Measurements from ENCODE around the gene COMMD9.

Gene COMMD9

GRCh38 chr11:36296884-36297543, 7.8 kb upstream of the COMMD9 start:
- no peak for DNase-seq (ENCODE audit: low read depth in 2 of 2)

GRCh38 chr11:36295926-36296325, 6.7 kb upstream of the COMMD9 start, which contains the start of gene PRR5L:
Gene PRR5L, plus strand, starts transcription at chr11:36296288. Its CDS starts 104,834 bp downstream, at chr11:36401122.
- no peak for DNase-seq (ENCODE audit: low read depth in 2 of 2)

GRCh38 chr11:36292311-36292722, 3.1 kb upstream of the COMMD9 start:
- no peak for DNase-seq (ENCODE audit: low read depth in 2 of 2)

DNA sequence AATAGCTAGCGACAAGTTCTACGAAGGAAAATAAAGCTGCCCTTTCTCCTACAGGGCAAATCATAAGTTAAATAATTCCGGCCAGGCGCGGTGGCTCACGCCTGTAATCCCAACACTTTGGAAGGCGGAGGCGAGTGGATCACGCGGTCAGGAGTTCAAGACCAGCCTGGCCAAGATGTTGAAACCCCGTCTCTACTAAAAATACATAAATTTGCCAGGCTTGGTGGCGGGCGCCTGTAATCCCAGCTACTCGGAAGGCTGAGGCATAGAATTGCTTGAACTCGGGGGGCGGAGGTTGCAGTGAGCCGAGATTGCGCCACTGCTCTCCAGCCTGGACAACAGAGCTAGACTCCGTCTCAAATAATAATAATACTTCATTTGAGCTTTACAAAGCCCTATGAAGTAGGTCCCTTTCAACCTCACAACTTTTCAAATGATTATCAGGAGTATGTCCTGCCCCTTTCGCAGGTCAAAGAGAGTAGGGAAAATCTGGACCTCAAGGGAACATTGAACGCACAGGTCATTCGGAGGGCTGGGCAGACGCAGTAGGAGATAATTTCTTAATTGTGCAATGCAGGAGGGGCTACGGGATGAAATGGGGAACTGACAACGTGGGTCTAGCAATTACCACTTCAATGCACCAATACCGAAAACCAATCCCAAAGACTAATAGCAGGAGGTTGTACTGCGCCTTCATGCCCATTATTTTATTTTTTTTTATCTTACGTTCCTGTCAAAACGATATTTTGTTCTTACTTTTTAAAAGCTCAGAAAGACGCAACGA, 590 bp downstream of the COMMD9 start:
- DNase-seq (ENCODE audit: low read depth in 2 of 2), result no peak

DNA sequence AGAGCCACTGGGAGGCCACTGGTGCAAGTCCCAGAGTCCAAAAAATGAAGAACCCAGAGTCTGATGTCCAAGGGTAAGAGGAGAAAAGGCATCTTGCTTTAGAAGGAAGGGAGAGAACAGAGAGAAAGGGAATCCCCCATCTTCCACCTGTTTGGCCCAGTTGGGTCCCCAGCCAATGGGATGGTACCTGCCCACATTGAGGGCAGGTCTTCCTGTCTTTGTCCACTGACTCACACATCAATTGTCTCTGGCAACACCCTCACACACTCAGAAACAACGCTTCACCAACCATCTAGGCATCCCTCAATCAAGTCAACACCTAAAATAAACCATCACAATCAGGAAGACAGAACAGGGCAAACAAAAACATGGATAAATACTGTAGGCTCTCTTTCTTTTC, 6.3 kb downstream of the COMMD9 start:
- DNase-seq (ENCODE audit: low read depth in 2 of 2), result no peak

- no peak for DNase-seq (ENCODE audit: low read depth in 2 of 2)
Measured at GRCh38 chr11:36281850-36282249, 7.4 kb downstream of the COMMD9 start.

DNA sequence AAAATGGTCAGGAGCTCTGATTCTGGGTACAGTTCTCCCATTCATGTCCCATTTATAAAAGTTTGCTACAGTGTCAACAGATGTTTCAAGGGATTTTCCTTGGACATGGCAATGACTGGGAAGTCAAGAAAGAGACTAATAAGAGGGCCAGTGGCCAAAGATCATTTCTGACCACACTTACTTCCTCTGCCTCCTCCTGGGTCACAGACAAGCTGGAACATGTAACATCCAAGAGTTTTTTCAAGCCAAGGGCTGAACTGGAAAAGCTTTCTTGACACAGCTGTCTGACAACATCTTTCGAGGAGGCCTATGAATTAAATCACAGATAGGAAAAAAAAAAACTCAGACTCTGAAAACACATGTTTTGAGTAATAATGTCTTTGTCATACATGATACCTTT, 8.7 kb downstream of the COMMD9 start:
- no peak for DNase-seq (ENCODE audit: low read depth in 2 of 2)

DNA sequence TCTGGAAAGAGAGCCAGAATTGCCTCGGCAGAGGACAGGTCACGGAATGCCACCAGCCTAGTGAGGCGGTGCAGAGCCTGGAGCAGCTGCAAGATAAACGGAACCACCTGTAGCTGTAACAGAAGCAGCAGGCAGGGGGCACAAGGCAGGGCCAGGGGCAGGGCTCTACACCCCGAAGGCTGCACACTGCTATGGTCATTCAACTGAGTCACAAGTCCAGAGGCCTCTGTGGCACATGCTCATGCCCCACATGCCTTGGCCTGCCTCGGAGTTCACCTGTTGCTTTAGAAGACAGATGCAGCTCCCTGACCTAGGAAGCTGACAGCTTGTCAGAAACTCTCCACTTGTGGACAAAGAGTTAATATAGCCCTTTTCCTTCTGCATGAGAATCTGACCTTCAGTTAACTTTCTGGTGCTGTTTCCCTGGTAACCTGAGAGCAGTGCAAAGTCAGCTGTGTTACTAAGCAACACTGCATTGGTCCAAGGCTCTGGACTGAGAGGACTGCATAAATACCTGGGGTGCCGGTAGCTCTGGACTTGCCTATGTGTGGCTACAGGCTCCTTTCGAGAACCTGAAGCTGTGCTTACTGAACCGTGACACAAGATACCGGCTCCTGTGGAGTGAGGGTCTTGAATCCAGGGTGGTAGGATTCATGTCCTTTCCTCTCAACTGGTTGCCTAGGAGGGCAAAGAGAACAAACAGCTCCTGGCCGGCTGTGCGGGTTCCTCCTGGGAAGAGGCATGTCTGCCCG, 10.5 kb downstream of the COMMD9 start:
- no peak for DNase-seq (ENCODE audit: low read depth in 2 of 2)

DNA sequence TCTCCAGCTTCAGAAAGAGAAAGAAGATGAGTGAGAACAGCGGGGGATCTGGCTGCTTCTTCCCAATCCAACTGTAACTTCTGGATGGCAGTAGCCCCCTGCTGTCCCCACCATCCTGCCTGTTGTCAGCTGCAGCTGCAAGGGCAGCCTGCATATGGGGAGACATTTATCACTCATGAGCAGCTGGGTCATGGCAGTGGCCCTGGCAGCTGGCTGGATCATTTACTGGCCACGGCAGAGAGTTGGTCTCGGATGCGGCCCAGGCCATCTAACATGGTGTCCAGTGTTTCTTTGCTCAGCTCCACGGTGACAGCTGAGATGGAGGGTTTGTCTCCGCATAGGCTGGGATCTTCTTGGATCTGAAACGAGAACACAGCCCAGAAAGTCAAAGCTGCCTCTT, 14.8 kb downstream of the COMMD9 start:
- DNase-seq (ENCODE audit: low read depth in 2 of 2), result no peak

DNA sequence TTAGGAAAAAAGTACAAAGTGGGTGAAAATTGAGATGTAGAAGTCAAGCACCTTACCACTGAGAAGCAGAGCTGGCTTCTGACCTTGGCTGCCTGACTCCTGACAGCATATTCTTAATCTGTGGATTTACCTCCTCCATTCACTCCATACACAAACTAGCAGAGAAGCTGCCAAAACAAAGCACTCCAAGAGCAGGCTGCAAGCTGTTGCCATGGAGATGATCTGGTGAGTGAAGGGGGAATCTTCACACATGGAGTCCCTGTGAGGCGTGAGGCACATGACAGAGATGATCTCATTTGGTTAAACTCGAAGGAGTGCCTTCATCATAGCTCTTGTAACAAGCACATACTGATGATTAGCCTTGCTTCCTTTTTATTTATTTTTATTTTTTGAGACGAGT, 16.1 kb downstream of the COMMD9 start:
- no peak for DNase-seq (ENCODE audit: low read depth in 2 of 2)

- no peak for DNase-seq (ENCODE audit: low read depth in 2 of 2)
Measured at GRCh38 chr11:36271794-36272407, 17.3 kb downstream of the COMMD9 start.

GRCh38 chr11:36270701-36271100, 18.5 kb downstream of the COMMD9 start:
- DNase-seq (ENCODE audit: low read depth in 2 of 2), result no peak

DNA sequence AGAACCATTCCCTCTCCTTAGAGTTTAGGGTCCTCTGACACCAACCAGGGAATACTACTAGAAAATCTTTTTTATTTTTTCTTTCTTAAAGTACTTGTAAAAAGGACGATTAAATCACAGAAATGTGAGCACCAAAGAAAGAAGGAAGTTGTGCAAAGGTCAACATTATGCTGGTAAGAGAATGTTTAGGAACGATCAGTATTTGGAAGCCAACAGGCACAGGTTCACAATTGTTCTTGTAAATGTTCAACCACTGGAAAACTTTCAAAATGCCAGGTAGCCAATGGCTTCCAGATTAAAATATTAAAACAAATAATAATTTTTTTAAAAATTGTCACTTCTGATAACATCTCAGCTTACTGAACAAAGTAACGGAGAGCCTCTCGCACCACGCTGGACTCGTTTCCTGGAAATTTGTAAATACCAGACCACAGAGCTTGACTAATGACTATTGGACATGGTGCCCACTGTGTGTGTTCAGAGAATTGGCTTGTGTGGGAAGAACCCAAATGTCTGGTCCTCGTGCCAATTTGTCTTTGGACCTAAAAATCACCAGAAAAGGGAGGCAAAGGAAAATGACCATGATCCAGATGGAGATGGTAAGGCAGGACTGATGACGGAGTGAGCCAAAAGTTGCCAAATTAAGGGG, 20.8 kb downstream of the COMMD9 start:
- DNase-seq (ENCODE audit: low read depth in 2 of 2), result no peak

DNA sequence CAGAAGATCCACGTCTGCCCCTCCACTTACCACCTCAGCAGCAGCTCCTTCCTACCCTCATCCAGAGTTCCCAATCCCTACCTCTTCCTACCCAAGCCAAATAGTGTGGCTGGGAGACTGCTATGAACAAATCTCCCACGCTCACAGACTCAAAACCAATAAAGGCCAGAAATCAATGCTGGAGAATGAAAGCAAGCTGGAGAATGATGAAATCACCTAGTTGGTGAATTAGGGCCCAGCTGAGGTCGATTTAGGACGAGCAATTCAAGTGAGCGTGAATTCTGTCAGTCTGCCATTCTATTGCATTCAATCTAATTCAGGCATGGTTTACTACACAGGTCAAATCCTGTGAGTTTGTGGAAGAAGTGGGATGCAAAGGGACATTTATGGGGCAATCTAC, 22.5 kb downstream of the COMMD9 start:
- DNase-seq (ENCODE audit: low read depth in 2 of 2), result no peak

DNA sequence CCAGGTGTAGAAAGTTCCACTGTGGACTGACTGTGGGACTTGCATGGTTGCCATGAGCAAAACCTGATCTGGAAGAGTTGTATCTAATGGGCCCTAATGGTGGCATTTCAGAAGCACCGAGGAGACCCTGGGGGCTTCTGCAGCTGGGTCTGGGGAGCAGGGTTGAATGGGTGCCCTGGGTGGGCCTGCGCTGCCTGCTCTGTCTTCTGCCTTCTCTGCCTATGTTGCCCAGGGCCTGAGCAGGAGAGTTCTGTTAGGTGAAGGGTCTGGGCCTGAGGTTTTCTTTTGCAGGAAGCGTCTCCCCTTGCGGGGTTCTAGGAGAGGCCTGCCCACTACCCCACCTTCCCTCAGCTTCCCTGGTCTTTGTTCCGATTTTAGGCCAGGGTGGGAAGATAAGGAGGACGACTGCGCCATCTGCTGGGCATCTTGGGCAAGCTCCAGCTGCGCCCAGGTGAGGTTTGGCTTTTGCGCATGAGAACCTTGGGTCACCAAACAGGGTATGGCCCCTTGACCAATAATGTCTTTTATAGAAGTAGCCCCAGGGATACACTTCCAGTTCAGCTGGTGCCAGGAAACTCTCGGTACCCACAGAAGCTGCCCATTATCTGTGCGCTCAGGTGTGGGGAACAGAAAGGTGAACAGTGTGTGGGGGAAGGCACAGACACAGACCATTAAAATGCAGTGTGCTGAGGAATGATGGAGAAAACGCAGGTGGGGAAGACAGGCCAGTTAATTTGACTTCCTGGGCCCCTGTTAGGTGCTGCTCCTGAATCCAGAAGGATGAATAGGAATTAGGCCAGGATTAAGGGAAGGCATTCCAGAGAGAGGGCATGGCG, 23.2 kb downstream of the COMMD9 start:
- DNase-seq (ENCODE audit: low read depth in 2 of 2), result peak; percentile 41 to 47

DNA sequence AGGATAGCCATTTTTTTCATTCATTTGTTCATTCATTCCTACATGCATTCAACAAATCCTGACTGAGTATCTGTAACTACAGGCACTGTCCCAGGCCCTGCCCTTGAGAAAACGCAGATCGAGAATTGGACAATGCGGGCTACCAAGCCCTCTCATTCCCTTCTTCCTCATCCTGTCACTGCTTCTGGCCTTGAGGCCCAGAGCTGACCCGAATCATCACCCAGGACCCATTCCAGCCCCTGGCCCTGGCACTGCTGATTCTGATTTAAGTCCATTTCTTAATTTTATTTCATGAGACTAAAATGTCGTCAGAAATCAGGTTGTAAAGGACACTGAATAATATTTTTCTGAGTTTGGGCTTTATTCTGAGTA, 24.3 kb downstream of the COMMD9 start:
- DNase-seq (ENCODE audit: low read depth in 2 of 2), result no peak

DNA sequence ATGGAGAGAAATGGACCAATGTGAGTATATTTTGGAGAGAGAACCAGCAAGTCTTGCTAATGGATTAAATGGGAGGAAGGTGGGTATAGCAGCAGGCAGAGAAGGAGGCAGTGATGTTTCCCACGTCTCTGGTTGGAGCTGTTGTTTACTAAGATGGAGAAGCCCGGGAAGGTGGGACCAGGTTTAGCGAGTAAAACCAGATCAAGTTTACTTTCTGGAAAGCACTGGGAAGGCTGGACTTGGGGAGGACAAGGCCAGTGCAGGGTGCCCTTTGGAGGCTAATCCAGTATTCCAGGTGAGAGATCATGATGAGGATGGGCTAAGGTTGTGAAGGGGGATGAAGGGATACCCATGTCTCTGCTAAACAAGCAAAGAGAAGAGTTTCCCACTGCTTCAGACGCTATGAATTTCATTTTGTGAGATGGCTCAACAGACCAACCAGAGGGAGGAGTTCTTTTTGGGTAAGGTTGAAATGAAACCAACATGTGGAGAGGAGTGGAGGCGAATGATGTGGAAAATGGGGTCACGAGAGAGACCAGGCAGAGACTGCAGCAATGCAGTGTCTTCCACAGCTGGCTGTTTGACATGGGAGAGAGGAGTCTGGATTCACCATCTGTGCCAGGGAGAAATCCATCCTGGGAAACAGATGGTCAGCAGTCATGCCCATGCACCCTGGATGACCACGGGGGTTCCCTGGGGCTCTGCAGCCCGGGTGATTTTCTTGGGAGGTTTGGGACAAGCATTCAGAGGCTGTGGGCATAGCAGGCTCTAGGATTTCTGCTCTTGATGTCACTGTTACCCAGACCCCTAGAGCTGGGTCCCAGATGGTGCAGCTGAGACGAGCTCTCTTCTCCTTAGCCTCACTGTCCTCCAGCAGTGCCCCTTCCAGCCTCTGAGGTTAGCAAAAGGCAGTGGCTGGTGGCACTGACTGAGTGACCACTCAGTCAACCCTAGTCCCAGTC, 24.9 kb downstream of the COMMD9 start:
- DNase-seq (ENCODE audit: low read depth in 2 of 2), result no peak

DNA sequence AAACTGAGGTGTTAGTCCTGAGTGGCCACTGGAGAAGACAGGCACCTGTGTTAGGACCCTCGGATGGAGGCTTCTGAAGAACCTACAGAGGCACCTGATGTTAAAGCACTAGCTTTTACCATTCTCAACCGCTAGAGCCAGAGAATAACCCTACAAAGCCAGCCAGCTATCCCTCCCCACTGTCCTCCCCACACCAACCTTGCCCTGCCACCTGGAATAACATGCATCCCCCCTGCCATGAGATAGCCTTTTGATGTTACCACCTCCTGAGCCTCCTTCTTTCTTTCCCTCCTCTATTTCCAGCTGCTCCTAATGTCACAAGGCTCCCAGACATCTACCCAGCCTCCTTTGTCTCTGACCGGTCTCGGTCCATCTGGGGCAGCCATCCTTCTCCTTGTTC, 28.1 kb downstream of the COMMD9 start:
- no peak for DNase-seq (ENCODE audit: low read depth in 2 of 2)

- no peak for DNase-seq (ENCODE audit: low read depth in 2 of 2)
Measured at GRCh38 chr11:36258730-36259360, 30.4 kb downstream of the COMMD9 start.

All from stimulated activated CD4-positive, alpha-beta T cell treated with anti-CD3 and anti-CD28 coated beads, Interleukin-12 subunit alpha, Interleukin-12 subunit beta, amount 100 ng/mL, for 24 hours (primary cell).